DOHH2 (cell line): ENCODE results near the gene SLIT1.

Experiments
- H3F3A ChIP-seq: fragments of 200-600 bp; sonication (generic), shearing (Covaris generic); 2 replicates; pipeline ENCODE4 v1.6.0; 2016; ENCODE audit warnings: antibody characterized with exemption, mild to moderate bottlenecking; ENCODE audit not compliant: control insufficient read depth, insufficient read depth
- H3K27ac ChIP-seq: fragments of 200-600 bp; sonication (generic); 2 replicates; pipeline ENCODE4 v1.5.1; 2014; ENCODE audit warnings: low read depth, mild to moderate bottlenecking, low read length, moderate library complexity
- H3K27me3 ChIP-seq: fragments of 200-600 bp; sonication (generic); 2 replicates; pipeline ENCODE4 v1.6.1; 2014; ENCODE audit warnings: mild to moderate bottlenecking, low read length, mixed read lengths; ENCODE audit not compliant: control insufficient read depth
- H3K36me3 ChIP-seq: fragments of 200-600 bp; sonication (generic); 2 replicates; pipeline ENCODE4 v1.6.1; 2014; ENCODE audit warnings: mild to moderate bottlenecking, low read length, moderate library complexity, mixed read lengths; ENCODE audit not compliant: control insufficient read depth
- H3K4me1 ChIP-seq: fragments of 200-600 bp; sonication (generic); 2 replicates; pipeline ENCODE4 v1.6.1; 2014; ENCODE audit warnings: mild to moderate bottlenecking, low read length, mixed read lengths; ENCODE audit not compliant: control insufficient read depth
- H3K4me2 ChIP-seq: fragments of 200-600 bp; sonication (generic); 2 replicates; pipeline ENCODE4 v1.6.0; 2014; ENCODE audit warnings: mild to moderate bottlenecking, low read length, moderate library complexity
- H3K4me3 ChIP-seq: fragments of 200-600 bp; sonication (generic); 2 replicates; pipeline ENCODE4 v1.5.1; 2014; ENCODE audit warnings: mild to moderate bottlenecking, low read length, mixed read lengths
- H3K79me2 ChIP-seq: fragments of 200-600 bp; sonication (generic); 2 replicates; pipeline ENCODE4 v1.6.1; 2014; ENCODE audit warnings: mild to moderate bottlenecking, low read length, mixed read lengths; ENCODE audit not compliant: control insufficient read depth
- H3K9me2 ChIP-seq: fragments of 200-600 bp; sonication (generic); replicated peaks from 2 replicates; pipeline ENCODE4 v1.6.1; 2014; ENCODE audit warnings: mild to moderate bottlenecking, low read length, mixed read lengths; ENCODE audit not compliant: control insufficient read depth
- H3K9me3 ChIP-seq: fragments of 200-600 bp; sonication (generic); 2 replicates; pipeline ENCODE4 v1.6.1; 2014; ENCODE audit warnings: antibody characterized with exemption, low read length, mixed read lengths; ENCODE audit not compliant: control insufficient read depth, insufficient read depth
- H4K20me1 ChIP-seq: fragments of 200-600 bp; sonication (generic); 2 replicates; pipeline ENCODE4 v1.6.0; 2014; ENCODE audit warnings: low read depth, mild to moderate bottlenecking, antibody characterized with exemption, low read length, moderate library complexity; ENCODE audit not compliant: control insufficient read depth, insufficient read depth
- EZH2phosphoT487 ChIP-seq: fragments of 200-600 bp; sonication (generic); IDR thresholded peaks from 2 replicates; pipeline ENCODE4 v1.6.1; 2017; ENCODE audit warnings: borderline replicate concordance, mild to moderate bottlenecking, antibody characterized with exemption, low read length, moderate library complexity, mixed read lengths
- TF ChIP-seq, protein P1 (sequence below): fragments of 200-600 bp; sonication (generic); IDR thresholded peaks from one replicate; pipeline ENCODE4 v1.5.1; 2014; ENCODE audit warnings: antibody characterized with exemption, mild to moderate bottlenecking, low read depth, low read length; ENCODE audit not compliant: poor library complexity, severe bottlenecking

SLIT1 gene

GRCh38 chr10:97024168-97025073 lies 161.3 kb downstream of the SLIT1 start:
- Histone ChIP-seq H3K4me3 (no peak overlapping the region), H3K36me3 (no peaks in the 10 kb centered on the region), H3K79me2 (no peaks in the 10 kb centered on the region), H3K4me2 (no peak overlapping the region), H3K9me3 (no peaks in the 10 kb centered on the region), H3K27ac (no peak overlapping the region), H3K27me3 (peaks cover 6% of the 10 kb centered on the region; the same call in 1 of the 2 replicates), H3K9me2 (no peaks in the 10 kb centered on the region), H4K20me1 (no peaks in the 10 kb centered on the region), H3K4me1 (peaks cover 20% of the 10 kb centered on the region), H3F3A (no peaks in the 10 kb centered on the region)
- TF ChIP-seq EZH2phosphoT487, result no peak
- TF ChIP-seq, protein P1, sequence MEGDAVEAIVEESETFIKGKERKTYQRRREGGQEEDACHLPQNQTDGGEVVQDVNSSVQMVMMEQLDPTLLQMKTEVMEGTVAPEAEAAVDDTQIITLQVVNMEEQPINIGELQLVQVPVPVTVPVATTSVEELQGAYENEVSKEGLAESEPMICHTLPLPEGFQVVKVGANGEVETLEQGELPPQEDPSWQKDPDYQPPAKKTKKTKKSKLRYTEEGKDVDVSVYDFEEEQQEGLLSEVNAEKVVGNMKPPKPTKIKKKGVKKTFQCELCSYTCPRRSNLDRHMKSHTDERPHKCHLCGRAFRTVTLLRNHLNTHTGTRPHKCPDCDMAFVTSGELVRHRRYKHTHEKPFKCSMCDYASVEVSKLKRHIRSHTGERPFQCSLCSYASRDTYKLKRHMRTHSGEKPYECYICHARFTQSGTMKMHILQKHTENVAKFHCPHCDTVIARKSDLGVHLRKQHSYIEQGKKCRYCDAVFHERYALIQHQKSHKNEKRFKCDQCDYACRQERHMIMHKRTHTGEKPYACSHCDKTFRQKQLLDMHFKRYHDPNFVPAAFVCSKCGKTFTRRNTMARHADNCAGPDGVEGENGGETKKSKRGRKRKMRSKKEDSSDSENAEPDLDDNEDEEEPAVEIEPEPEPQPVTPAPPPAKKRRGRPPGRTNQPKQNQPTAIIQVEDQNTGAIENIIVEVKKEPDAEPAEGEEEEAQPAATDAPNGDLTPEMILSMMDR, result no peak

GRCh38 chr10:97023401-97024167 lies 162.2 kb downstream of the SLIT1 start:
- TF ChIP-seq, protein P1, result no peak
- TF ChIP-seq EZH2phosphoT487, result no peak
- Histone ChIP-seq H3K27me3 (peaks cover 6% of the 10 kb centered on the region; the same call in 1 of the 2 replicates), H3K27ac (no peak overlapping the region), H3K9me2 (no peaks in the 10 kb centered on the region), H3K79me2 (no peaks in the 10 kb centered on the region), H3K4me3 (no peak overlapping the region), H3K4me2 (no peak overlapping the region), H3F3A (no peaks in the 10 kb centered on the region), H3K4me1 (peaks cover 20% of the 10 kb centered on the region), H4K20me1 (no peaks in the 10 kb centered on the region), H3K36me3 (no peaks in the 10 kb centered on the region), H3K9me3 (no peaks in the 10 kb centered on the region)

- H3K4me1 ChIP-seq, result peaks cover 20% of the 10 kb centered on the region
Observed at GRCh38 chr10:97022616-97023015, 163.1 kb downstream of the SLIT1 start.

More at GRCh38 chr10:97022616-97023015, 163.1 kb downstream of the SLIT1 start:
- Histone ChIP-seq H3K36me3 (no peaks in the 10 kb centered on the region), H3K4me2 (no peak overlapping the region), H3K27me3 (peaks cover under 1% of the 10 kb centered on the region; the same call in 1 of the 2 replicates), H4K20me1 (no peaks in the 10 kb centered on the region), H3K9me3 (no peaks in the 10 kb centered on the region), H3F3A (no peaks in the 10 kb centered on the region), H3K9me2 (no peaks in the 10 kb centered on the region), H3K79me2 (no peaks in the 10 kb centered on the region), H3K27ac (no peak overlapping the region), H3K4me3 (no peak overlapping the region)
- no peak for TF ChIP-seq EZH2phosphoT487
- TF ChIP-seq, protein P1, result no peak
